ENCODE data around the gene SFTA2.

The SFTA2 gene

DNA sequence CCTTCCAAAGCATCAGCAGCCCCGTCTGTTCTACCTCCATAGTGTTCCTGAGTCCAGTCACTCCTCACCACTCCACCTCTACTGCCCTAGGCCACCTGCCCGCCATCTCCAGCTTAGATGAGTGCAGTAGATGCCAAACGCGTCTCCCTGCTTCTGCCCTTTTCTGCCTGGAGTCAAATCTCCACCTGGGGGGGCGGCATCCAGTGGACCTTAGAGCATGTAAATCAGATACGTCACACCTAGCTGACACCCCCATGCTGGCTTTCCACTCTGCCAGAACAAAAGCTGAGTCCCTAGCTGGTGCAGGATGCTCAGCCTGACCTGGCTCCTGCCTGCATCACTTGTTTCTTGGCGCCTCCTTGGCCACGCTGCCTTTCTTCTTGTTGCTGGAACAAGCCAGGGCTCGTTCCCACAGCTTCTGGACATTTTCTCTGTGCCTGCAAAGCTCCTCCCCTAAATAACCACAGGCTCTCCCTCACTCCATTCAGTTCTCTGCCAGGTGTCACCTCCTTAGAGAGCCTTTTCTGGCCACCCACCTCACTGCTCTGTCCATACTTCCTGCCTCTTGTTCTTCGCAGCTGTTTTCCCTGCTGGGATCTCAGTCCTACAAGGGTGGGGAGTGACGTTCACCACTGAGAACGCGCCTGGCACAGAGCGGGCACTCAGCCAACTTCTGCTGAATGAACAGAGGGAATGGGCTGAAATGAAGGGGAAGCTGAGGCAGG, 41.9 kb downstream of the SFTA2 start:
- DNase-seq = no peak

- DNase-seq = no peak
These were observed 42.5 kb downstream of the SFTA2 start for GRCh38 chr6:30889496-30889885.

DNA sequence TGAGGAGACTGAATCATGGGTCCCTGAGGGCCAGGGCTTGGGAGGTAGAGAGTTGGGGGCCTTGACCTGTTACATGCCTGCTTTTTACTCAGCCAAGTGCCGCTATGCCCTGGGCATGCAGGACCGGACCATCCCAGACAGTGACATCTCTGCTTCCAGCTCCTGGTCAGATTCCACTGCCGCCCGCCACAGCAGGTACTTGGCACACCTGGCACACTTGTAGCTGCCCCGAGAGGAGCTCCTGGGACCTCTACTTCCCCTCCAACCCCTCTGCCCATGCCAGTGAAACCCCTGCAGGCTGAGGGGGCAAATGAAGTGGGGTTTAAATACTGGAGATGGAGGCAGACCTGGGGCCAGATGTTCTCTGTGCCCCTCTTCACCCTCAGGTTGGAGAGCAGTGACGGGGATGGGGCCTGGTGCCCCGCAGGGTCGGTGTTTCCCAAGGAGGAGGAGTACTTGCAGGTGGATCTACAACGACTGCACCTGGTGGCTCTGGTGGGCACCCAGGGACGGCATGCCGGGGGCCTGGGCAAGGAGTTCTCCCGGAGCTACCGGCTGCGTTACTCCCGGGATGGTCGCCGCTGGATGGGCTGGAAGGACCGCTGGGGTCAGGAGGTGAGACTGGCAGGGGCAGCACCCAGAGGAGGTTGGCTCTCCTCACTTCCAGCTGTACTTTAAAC, 43.0 kb downstream of the SFTA2 start:
- DNase-seq = no peak

- DNase-seq = no peak
These were observed 43.8 kb downstream of the SFTA2 start for GRCh38 chr6:30887901-30888815.

- DNase-seq = no peak
These were observed 45.1 kb downstream of the SFTA2 start for GRCh38 chr6:30886897-30887255.

DNA sequence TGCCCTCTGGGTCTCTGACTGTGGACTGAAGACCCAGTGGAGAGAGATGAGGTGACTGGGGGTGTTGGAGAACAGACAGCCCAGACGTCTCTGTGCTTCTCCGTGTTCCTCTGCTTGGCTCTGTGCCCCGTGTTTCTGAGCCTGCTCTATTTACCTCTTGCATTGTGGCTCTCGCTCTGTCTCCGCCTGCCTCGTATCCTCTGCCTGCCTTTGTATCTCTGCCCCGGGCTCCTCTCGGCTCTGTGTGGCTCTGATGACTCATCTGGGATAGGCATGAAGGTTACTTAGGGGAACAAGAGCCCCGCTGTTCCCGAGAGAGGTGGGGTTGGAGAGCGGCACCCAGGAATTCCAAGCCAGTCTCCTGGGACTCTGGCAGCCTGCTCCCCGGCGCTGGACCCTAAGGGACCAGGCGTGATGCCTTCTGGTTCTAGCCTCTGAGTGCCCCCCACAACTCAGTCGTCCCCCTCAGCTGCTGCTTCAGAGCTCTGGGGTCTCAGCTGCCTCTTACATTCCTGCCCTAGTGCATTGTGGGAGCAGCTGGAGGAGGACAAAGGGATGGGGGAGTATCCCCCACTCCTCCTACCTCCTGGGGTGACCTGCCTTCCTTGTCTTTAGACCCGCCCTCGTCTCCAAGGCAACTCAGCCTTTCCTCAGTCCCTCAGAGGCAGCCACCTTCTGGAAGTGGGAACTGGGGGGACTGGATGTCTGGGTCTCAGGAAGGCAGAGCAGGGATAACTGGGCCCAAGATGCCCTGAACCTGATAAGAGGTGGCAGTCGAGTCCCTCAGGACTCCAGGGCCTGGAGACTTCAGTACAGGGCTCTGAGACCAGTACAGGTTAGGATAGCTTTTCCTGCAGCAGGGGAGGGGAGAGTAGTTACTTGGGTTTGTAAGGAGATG, 45.7 kb downstream of the SFTA2 start:
- DNase-seq = no peak

DNA sequence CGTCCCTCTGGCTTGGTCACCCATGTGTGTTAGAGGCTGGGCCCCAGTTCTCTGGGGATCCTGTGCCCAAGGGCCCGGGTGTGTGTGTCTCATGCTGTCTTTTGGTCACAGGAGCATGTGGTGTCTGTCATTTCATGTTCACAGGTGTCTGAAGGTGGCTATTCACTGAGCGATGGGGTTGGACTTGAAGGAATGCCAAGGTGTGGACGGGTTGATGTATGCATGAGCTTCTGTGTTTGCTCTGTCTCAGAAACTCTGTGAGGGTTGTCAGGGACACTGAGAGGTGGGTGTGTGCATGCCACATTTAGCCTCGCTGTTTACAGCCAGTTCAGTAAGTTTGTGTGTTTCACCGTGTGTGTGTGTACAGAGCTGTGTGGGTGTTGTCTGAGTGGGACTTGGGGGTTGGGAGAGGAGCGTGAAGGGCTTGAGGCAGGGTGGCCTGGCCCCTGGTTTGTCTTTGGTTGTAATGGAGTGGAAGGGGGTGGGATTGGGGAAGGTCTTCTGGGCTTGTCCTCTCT, 46.4 kb downstream of the SFTA2 start:
- DNase-seq = no peak

GRCh38 chr6:30884521-30885480, 47.2 kb downstream of the SFTA2 start:
- no peak for DNase-seq

DNA sequence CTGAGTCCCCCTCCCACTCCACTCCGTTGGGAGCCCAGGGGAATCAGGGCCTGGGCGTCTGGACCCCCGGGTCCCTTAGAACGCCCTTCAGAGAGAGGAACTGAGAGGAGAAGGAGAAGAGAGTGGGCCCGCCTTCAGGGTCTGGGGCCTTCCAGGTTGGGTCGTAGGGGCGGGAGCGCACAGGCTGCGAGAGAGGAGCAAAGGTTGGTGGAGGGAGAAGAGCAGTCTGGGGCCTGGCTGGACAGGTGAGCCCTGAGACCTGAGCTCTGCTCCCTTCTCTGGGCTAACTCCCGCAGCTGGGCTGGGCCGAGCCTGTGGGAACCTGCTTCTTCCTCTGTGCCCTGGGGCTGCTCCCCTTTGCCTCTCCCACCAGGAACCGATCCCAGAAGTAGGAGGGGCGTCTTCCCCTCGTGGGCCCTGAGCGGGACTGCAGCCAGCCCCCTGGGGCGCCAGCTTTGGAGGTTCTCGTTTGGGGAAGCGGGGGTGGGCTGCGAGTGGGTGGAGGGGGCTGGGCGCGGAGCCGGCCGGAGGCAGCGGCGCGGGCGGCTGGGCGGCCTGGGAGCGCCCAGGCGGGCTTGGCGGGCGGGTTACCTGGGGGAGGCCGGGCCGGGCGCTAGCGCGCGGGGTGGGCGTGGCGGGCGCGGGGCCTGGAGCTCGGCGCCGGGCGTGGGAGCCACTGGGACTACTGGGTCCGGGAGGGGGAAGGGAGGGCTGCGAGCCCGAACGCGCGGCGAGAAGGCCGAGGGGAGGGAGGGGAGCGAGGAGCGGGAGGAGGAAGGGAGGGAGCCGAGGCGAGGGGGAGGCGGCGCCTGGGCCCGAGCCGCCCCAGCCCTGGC, 48.1 kb downstream of the SFTA2 start, which contains the start of gene DDR1:
Gene DDR1 (plus strand): TSS at position 835 of the 836 bp plus-strand sequence. CDS start 4,211 bp downstream, outside the sequence.
- peak; percentile 32 for DNase-seq

DNA sequence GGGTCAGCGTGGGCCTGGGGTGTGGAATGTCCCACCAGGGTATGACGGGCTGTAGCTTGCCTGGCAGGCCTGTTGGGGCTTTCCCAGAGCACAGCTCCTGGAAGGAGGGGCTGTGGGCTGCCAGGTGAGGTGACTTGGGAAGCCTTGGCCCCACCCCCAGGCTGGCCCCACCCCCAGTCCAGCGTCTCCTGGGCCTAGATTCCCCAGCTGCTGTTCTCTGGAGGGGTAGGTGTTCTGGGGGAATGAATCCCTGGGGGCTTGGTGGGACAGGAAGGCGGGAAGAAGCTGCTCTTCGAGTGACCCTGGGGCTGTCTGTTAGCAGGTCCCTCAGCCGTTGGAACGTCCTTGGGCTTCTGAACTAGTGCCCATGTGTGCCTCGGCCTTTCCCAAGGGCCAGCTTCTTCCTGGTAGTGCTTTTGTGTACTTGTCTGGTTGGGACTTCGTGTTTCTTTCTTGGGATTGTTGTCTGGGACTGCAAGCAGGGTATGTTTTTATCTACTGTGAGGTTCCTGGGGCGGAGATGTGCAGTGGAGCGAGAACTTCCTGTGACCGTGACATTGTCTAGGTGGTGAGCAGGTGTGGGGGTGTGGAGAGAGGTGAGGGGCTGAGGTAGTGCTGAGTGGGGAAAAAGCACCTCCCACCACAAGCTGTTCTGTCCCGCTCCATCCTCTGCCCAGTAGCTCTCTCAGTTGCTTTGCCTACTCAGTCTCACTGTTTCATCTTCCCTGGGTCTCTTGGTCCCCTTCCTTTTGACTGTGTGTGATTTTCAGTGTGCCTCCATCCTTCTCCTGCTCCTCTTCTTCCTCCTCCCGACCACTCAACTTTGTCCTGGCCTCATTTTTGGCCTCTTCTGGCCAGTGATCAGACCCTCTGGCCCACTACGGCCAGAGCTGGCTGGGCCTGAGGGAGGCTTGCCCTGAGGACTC, 48.9 kb downstream of the SFTA2 start:
- no peak for DNase-seq

GRCh38 chr6:30882204-30882758, 49.7 kb downstream of the SFTA2 start:
- no peak for DNase-seq

DNA sequence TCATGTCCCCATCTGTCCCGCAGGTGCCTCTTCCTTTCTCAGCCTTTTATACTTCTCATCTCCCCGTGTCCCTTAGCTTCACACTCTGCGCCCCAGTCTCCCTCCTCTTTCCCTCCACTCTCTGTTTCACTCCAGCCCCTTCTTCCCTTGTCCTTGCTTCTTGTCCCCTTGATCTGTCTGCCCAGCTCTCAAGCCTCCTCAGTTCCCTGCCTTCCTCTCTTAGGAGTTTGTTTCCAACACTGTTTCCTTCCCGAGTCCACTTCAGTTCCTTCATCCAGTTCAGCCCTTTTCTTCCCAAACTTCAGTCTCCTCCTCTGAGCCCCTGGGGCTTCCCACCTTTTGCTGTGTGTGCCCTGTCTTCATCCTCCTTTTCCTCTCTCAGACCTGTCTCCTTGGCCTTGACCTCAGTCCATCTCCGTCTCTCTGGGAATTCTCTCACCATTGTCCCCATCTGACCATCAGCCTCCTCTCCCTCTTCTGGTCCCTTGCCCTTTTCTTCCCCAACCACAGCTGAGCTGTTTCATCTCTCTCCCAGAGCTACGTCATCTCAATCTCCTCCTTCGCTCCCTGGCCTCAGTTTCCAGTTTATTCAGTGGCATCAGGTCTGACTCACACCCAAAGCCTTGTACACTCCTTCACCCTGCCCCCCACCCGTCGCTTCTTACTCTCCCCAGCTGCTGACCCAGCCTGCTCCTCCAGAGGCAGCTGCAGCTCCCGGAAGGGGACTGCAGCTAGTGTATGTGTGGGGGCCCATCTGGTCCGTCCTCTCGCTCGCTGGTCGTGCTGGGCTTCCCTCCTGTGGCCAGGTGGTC, 50.4 kb downstream of the SFTA2 start:
- DNase-seq = no peak

All from activated gamma-delta T cell (primary cell).